Measurements from ENCODE around the gene INPP4B.

INPP4B gene

GRCh38 chr4:142452161-142452855 lies 393.8 kb downstream of the INPP4B start:
- no peak for TF ChIP-seq CTCF (IDR thresholded peaks at IDR 0.05; ENCODE audit: borderline replicate concordance, insufficient read depth, low read depth, low read length)

GRCh38 chr4:142449771-142450373 lies 396.2 kb downstream of the INPP4B start:
- no peak overlapping the region for H3K4me3 ChIP-seq (ENCODE audit: low read depth, low read length)
- TF ChIP-seq CTCF (IDR thresholded peaks at IDR 0.05; ENCODE audit: borderline replicate concordance, insufficient read depth, low read depth, low read length) = no peak

More at GRCh38 chr4:142452161-142452855, 393.8 kb downstream of the INPP4B start:
- no peak overlapping the region for H3K4me3 ChIP-seq (ENCODE audit: low read depth, low read length)

- no peak overlapping the region for H3K4me3 ChIP-seq (ENCODE audit: low read depth, low read length)
- TF ChIP-seq CTCF (IDR thresholded peaks at IDR 0.05; ENCODE audit: borderline replicate concordance, insufficient read depth, low read depth, low read length) = no peak
Measured at GRCh38 chr4:142447009-142447408, 399.1 kb downstream of the INPP4B start.

GRCh38 chr4:142443469-142443868 lies 402.6 kb downstream of the INPP4B start:
- TF ChIP-seq CTCF (IDR thresholded peaks at IDR 0.05; ENCODE audit: borderline replicate concordance, insufficient read depth, low read depth, low read length) = no peak
- no peak overlapping the region for H3K4me3 ChIP-seq (ENCODE audit: low read depth, low read length)

GRCh38 chr4:142440093-142440492 lies 406.0 kb downstream of the INPP4B start:
- H3K4me3 ChIP-seq (ENCODE audit: low read depth, low read length) = no peak overlapping the region
- no peak for TF ChIP-seq CTCF (IDR thresholded peaks at IDR 0.05; ENCODE audit: borderline replicate concordance, insufficient read depth, low read depth, low read length)

- no peak for TF ChIP-seq CTCF (IDR thresholded peaks at IDR 0.05; ENCODE audit: borderline replicate concordance, insufficient read depth, low read depth, low read length)
- H3K4me3 ChIP-seq (ENCODE audit: low read depth, low read length) = no peak overlapping the region
Measured at GRCh38 chr4:142435599-142436235, 410.4 kb downstream of the INPP4B start.

Data from GM12875 (cell line).